Measurements from ENCODE around the gene MYOG. TPM values are rescaled to one million over a fixed set of nuclear protein-coding genes. Genes with fewer than 3 reads are reported as not detected.

MYOG gene
- total and polyA plus RNA-seq, 5 donors from 2014 or later = not detected

DNA sequence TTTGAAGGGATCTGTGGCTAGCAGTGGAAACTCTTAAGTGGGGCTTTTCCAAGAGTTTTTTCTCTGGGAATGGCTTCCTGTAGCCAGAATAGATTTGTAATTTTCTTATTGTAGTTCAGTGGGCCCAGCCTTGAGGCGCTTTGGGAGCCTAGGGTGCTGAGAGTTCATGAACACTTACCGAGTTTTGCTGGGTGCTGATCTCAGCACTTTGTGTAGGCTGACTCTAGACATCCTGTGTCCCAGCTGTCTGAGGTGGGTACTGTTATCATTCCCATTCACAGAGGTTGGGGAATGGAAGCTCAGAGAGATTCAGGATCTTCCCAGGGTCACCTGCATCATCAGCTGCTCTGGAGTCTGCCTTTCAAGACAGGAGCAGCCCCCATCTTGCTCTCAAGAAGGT, 52.5 kb downstream of the MYOG start:
- no peaks in the 10 kb centered on the region for H3K27me3 Mint-ChIP-seq
- no peak overlapping the region for H3K4me3 Mint-ChIP-seq
- no peaks in the 10 kb centered on the region for H3K9me3 Mint-ChIP-seq
- no peak overlapping the region for H3K27ac Mint-ChIP-seq
- ATAC-seq (ENCODE audit: low read depth in 2 of 2) = no peak
- H3K36me3 Mint-ChIP-seq = no peaks in the 10 kb centered on the region
- Histone ChIP-seq H3K36me3 (ENCODE audit: control insufficient read depth, insufficient read depth, low read length) (no peaks in the 10 kb centered on the region), H3K4me1 (ENCODE audit: control insufficient read depth, insufficient read depth, low read length, poor library complexity, severe bottlenecking) (no peaks in the 10 kb centered on the region), H3K9me3 (ENCODE audit: control insufficient read depth in 2 of 2, low read length in 2 of 2) (no peaks in the 10 kb centered on the region), H3K27ac (ENCODE audit: insufficient read depth, low read length, poor library complexity, severe bottlenecking) (no peak overlapping the region), H3K27me3 (ENCODE audit: control insufficient read depth, insufficient read depth, low read length) (no peaks in the 10 kb centered on the region), H3K4me3 (ENCODE audit: low read depth, low read length) (no peak overlapping the region)
- DNase-seq = no peak
- no peaks in the 10 kb centered on the region for H3K4me1 Mint-ChIP-seq

Other genes with a start within 250 kb of the MYOG start
- gene RABIF, start 196.9 kb downstream of the MYOG start, total RNA-seq = 13.0 TPM
- 10 to 100 TPM; 25.1 to 30.7 (median 28.0) TPM for gene RABIF, start 196.9 kb downstream of the MYOG start, polyA plus RNA-seq
- gene KLHL12, start 158.8 kb downstream of the MYOG start, total RNA-seq = 16.5 TPM
- 10 to 100 TPM; 19.2 to 27.7 (median 20.6) TPM for gene KLHL12, start 158.8 kb downstream of the MYOG start, polyA plus RNA-seq
- 70.0 TPM for gene ADIPOR1, start 127.7 kb downstream of the MYOG start, total RNA-seq
- gene ADIPOR1, start 127.7 kb downstream of the MYOG start, polyA plus RNA-seq = 100 to 1,000 TPM; 105 to 117 (median 107) TPM
- gene CYB5R1, start 118.8 kb downstream of the MYOG start, total RNA-seq = 36.1 TPM
- 10 to 100 TPM; 45.9 to 69.0 (median 55.9) TPM for gene CYB5R1, start 118.8 kb downstream of the MYOG start, polyA plus RNA-seq
- 130 TPM for gene TMEM183A, start 78.6 kb downstream of the MYOG start, total RNA-seq
- 10 to 100 TPM; 53.6 to 73.8 (median 62.0) TPM for gene TMEM183A, start 78.6 kb downstream of the MYOG start, polyA plus RNA-seq
- 0.96 TPM for gene PPFIA4, start 59.5 kb downstream of the MYOG start, total RNA-seq
- not detected for gene PPFIA4, start 59.5 kb downstream of the MYOG start, polyA plus RNA-seq
- not detected for gene ADORA1, start 41.7 kb upstream of the MYOG start, total RNA-seq
- gene ADORA1, start 41.7 kb upstream of the MYOG start, polyA plus RNA-seq = not detected
- gene MYBPH, start 89.8 kb upstream of the MYOG start, total RNA-seq = not detected
- gene MYBPH, start 89.8 kb upstream of the MYOG start, polyA plus RNA-seq = not detected
- not detected for gene CHI3L1, start 100.7 kb upstream of the MYOG start, total RNA-seq
- gene CHI3L1, start 100.7 kb upstream of the MYOG start, polyA plus RNA-seq = not detected
- 0.17 TPM for gene CHIT1, start 143.7 kb upstream of the MYOG start, total RNA-seq
- not detected for gene CHIT1, start 143.7 kb upstream of the MYOG start, polyA plus RNA-seq
- 1,002 TPM for gene BTG2, start 219.5 kb upstream of the MYOG start, total RNA-seq
- gene BTG2, start 219.5 kb upstream of the MYOG start, polyA plus RNA-seq = 100 to 1,000 TPM; 153 to 176 (median 165) TPM

Data from CD4-positive, CD25-positive, alpha-beta regulatory T cell (primary cell).